Measurements from ENCODE around the gene SIX3.

The SIX3 gene

GRCh38 chr2:44944102-44944951 is 2.8 kb downstream of the SIX3 start:
- TF ChIP-seq CTCF (IDR thresholded peaks at IDR 0.05), result no peak
- no peak overlapping the region for H3K27ac ChIP-seq
- no peak for DNase-seq (ENCODE audit: low spot score)
- H3K4me3 ChIP-seq, result peak overlapping the region; percentile 62

GRCh38 chr2:44944952-44945612 is 3.6 kb downstream of the SIX3 start:
- Histone ChIP-seq H3K4me3 (peak overlapping the region; percentile 62), H3K27ac (no peak overlapping the region)
- DNase-seq (ENCODE audit: low spot score), result no peak
- no peak for TF ChIP-seq CTCF (IDR thresholded peaks at IDR 0.05)

GRCh38 chr2:44945676-44946371 is 4.3 kb downstream of the SIX3 start:
- no peak for TF ChIP-seq CTCF (IDR thresholded peaks at IDR 0.05)
- no peak for DNase-seq (ENCODE audit: low spot score)
- H3K4me3 ChIP-seq, result no peak overlapping the region
- H3K27ac ChIP-seq, result no peak overlapping the region

GRCh38 chr2:44946372-44947027 is 5.0 kb downstream of the SIX3 start:
- TF ChIP-seq CTCF (IDR thresholded peaks at IDR 0.05), result no peak
- Histone ChIP-seq H3K4me3 (no peak overlapping the region), H3K27ac (no peak overlapping the region)
- no peak for DNase-seq (ENCODE audit: low spot score)

- no peak overlapping the region for H3K27ac ChIP-seq
- no peak for DNase-seq (ENCODE audit: low spot score)
- no peak for TF ChIP-seq CTCF (IDR thresholded peaks at IDR 0.05)
- no peak overlapping the region for H3K4me3 ChIP-seq
Measured at GRCh38 chr2:44947028-44947375, 5.5 kb downstream of the SIX3 start.

- TF ChIP-seq CTCF (IDR thresholded peaks at IDR 0.05), result no peak
- no peak for DNase-seq (ENCODE audit: low spot score)
- Histone ChIP-seq H3K4me3 (no peak overlapping the region), H3K27ac (no peak overlapping the region)
Measured at GRCh38 chr2:44948565-44949328, 7.2 kb downstream of the SIX3 start.
